GM12864 (cell line): ENCODE data around the gene CTDSP1.

ENCODE experiments used
- DNase-seq: peaks from one replicate; pipeline ENCODE4 v3.0.0-alpha.2; 2011; ENCODE audit warnings: low read depth
- H3K4me3 ChIP-seq: 2 replicates; pipeline ENCODE4 v1.5.1; 2011; ENCODE audit warnings: mild to moderate bottlenecking, low read depth, low read length, control low read depth
- TF ChIP-seq, protein P1 (sequence below): IDR thresholded peaks from 2 replicates; pipeline ENCODE4 v1.5.1; 2011; ENCODE audit warnings: low read depth, mild to moderate bottlenecking, moderate library complexity, low read length, control low read depth, inconsistent platforms; ENCODE audit errors: missing control alignments

Gene CTDSP1

DNA sequence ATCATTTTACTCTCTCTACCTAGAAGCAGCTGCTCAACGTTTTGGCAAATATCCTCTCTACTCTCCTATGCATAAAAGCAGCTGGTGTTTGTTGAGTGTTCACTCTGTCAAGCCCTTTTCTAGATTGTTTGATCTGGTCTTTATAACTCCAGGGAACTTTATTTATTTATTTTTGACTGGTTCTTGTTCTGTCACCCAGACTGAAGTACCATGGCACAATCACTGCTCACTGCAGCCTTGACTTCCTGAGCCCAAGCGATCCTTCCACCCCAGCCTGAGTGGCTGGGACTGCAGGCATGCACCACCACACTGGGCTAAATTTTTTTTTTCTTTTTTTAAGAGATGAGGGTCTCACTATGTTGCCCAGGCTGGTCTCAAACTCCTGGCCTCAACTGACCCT, 30.3 kb upstream of the CTDSP1 start:
- TF ChIP-seq, protein P1, sequence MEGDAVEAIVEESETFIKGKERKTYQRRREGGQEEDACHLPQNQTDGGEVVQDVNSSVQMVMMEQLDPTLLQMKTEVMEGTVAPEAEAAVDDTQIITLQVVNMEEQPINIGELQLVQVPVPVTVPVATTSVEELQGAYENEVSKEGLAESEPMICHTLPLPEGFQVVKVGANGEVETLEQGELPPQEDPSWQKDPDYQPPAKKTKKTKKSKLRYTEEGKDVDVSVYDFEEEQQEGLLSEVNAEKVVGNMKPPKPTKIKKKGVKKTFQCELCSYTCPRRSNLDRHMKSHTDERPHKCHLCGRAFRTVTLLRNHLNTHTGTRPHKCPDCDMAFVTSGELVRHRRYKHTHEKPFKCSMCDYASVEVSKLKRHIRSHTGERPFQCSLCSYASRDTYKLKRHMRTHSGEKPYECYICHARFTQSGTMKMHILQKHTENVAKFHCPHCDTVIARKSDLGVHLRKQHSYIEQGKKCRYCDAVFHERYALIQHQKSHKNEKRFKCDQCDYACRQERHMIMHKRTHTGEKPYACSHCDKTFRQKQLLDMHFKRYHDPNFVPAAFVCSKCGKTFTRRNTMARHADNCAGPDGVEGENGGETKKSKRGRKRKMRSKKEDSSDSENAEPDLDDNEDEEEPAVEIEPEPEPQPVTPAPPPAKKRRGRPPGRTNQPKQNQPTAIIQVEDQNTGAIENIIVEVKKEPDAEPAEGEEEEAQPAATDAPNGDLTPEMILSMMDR, result no peak
- no peak overlapping the region for H3K4me3 ChIP-seq
- DNase-seq, result no peak

DNA sequence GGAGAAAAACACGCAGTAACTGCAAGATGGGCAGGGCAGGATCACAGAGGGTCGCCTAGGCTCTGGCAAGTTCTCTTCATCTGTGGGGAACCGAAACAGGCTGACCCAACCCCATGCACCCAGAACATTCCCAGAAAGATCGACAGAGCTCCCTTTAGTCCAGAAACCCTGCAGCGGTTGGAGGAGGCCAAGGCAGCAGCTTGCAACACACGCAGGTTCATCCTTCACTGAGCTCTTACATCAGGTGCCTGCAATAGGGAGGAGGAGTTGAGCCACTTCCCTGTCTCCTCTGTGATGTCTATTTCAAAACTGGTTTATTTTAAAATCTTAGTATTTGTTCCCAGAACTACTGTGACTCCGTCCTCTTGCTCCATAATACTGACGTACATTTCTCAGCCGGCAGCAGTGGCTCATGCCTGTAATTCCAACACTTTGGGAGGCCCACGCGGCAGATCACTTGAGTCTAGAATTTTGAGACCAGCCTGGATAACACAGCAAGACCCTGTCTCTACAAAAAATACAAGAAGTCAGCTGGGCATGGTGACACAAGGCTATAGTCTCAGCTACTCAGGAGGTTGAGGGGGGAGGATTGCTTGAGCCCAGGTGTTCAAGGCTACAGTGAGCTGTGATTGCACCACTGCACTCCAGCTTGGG, 29.1 kb upstream of the CTDSP1 start:
- TF ChIP-seq, protein P1, result no peak
- no peak overlapping the region for H3K4me3 ChIP-seq
- no peak for DNase-seq

DNA sequence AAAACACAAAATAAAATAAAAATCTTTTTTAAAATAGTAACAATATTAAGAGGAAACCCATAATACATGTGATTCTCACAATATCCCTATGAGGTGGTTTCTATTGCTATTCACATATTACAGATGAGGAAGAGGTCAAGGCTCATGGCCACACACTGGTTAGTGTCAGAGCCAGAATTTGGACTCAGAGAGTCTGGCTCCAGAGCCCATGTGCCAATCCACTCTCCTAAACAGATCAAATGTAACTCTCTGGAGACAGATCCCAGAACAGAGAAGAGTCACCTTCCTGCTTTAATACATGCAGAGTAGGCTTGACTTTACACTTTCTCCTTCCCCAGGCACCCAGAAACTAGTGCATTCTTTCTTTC, 27.7 kb upstream of the CTDSP1 start:
- TF ChIP-seq, protein P1, result no peak
- no peak for DNase-seq
- H3K4me3 ChIP-seq, result no peak overlapping the region

DNA sequence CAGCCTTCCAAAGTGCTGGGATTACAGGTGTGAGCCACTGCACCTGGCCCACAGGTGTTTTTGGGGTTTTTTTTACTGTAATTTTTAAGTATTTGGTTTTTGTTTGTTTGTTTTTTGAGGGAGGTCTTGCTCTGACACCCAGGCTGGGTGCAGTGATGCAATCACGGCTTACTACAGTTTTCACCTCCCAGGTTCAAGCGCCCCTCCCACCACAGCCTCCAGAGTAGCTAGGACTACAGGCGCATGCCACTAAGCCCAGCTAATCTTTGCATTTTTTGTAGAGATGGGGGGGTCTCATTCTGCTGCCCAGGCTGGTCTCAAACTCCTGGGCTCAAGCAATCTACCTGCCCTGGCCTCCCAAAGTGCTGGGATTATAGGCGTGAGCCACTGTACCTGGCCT, 24.9 kb upstream of the CTDSP1 start:
- H3K4me3 ChIP-seq, result no peak overlapping the region
- TF ChIP-seq, protein P1, result no peak
- no peak for DNase-seq

DNA sequence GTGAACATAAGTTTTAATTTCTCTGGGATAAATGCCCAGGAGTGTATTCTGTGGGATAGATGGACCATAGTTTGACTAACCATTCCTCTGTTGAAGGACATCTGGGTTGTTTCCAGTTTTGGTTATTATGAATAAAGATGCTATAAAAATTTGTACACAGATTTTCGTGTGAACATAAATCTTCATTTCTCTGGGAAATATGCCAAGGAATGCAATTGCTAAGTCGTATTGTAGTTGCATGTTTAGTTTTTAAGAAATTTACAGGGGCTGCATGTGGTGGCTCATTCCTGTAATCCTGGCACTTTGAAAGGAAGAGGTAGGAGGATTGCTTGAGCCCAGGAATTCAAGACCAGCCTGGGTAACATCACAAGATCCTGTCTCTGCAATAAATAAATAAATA, 24.5 kb upstream of the CTDSP1 start:
- TF ChIP-seq, protein P1, result no peak
- DNase-seq, result no peak

DNA sequence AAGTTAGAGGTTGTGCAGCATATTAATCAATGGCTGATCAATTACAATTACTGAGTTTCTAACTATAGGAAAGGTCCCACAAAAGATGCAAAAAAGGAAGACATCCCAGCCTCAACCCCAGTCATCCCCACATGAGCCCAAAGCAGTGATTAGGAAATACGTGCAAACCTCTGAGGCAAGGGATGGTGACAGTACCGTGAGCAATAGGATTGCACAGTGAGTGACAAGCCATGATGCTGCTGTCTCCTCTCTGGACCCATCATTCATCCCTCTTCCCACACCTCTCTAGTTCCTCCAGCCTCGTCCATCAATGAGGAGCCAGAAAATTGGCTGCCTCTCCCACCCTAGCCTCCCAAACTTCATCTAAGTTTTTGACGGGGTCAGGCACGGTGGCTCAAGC, 21.6 kb upstream of the CTDSP1 start:
- DNase-seq, result no peak
- H3K4me3 ChIP-seq, result no peak overlapping the region
- TF ChIP-seq, protein P1, result no peak

More for the DNA sequence above, 24.5 kb upstream of the CTDSP1 start:
- H3K4me3 ChIP-seq, result no peak overlapping the region

DNA sequence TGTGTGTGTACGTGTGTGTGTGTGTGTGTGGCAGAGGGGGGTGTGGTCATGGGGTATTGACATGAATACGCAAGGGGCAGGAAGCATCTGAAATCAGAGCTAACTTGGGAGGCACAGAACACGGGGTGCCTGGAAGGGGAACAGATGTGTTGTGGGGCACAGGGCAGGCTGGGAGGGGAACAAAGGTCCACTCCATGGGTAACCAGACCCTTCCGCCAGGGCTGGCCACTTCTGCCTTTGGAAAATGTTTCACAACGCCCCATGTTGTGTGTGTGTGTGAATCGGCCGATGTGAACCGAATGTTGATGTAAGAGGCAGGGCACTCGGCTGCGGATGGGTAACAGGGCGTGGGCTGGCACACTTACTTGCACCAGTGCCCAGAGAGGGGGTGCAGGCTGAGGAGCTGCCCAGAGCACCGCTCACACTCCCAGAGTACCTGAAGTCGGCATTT, 17.7 kb upstream of the CTDSP1 start, which contains the start of gene SLC11A1:
Gene SLC11A1, plus strand, starts transcription at position 358 of the 451 bp plus-strand sequence. CDS start 96 bp downstream, outside the sequence.
- no peak within 1 kb of the TSS for H3K4me3 ChIP-seq
- no peak for DNase-seq
- TF ChIP-seq, protein P1, result no peak
